Measurements from ENCODE around the gene CELSR2. TPM values are rescaled to one million over a fixed set of nuclear protein-coding genes. Genes with fewer than 3 reads are reported as not detected.

The CELSR2 gene
- total RNA-seq, 1 experiment from 2014 or later = 17.1 TPM

GRCh38 chr1:109314795-109315194 lies 65.5 kb downstream of the CELSR2 start (continued):
- TF ChIP-seq ZBTB33 (IDR thresholded peaks at IDR 0.05; ENCODE audit: extremely low read depth, insufficient replicate concordance, low read length) (no peak), ZNF274 (IDR thresholded peaks at IDR 0.05; ENCODE audit: low read depth, low read length) (no peak), REST (IDR thresholded peaks at IDR 0.05; ENCODE audit: low read depth) (no peak), POLR2A (IDR thresholded peaks at IDR 0.05; ENCODE audit: borderline replicate concordance, extremely low read depth, insufficient read depth, insufficient read length) (no peak), FOSL1 (IDR thresholded peaks at IDR 0.05; ENCODE audit: low read depth) (no peak)

GRCh38 chr1:109315288-109315687 lies 65.9 kb downstream of the CELSR2 start:
- H2AFZ ChIP-seq (ENCODE audit: low read depth, low read length, poor library complexity, severe bottlenecking) = no peak overlapping the region
- ATAC-seq (no peak), DNase-seq (ENCODE audit: low read depth, low spot score) (no peak)
- H3K36me3 ChIP-seq (ENCODE audit: control insufficient read depth in 1 of 2, insufficient read depth in 2 of 2, low read length in 2 of 2) = no peaks in the 10 kb centered on the region; a peak in 1 of 4 replicates
- BruUV-seq (replicated peaks) = no TSS peak
- intact Hi-C loops (cut with micrococcal nuclease) = no loop called here
- RAD21 ChIA-PET (ENCODE audit: low non-redundant PET in 1 of 2, low total read pairs in 2 of 2, uncharacterized antibody in 2 of 2, unreplicated experiment in 2 of 2) = no interaction called here
- H3K27ac ChIP-seq (ENCODE audit: low read depth, low read length) = no peak overlapping the region
- no peaks in the 10 kb centered on the region for H4K20me1 ChIP-seq (ENCODE audit: insufficient read depth)
- no peak overlapping the region for H3K4me3 ChIP-seq (replicated peaks in 1 of 2; ENCODE audit: low read depth in 1 of 2, low read length in 2 of 2)
- CTCF ChIA-PET = no interaction called here
- no peaks in the 10 kb centered on the region for H3K27me3 ChIP-seq (ENCODE audit: insufficient read depth, low read length)
- no peaks in the 10 kb centered on the region for H3K9me2 ChIP-seq (ENCODE audit: insufficient read depth)
- no peak overlapping the region for H3K4me2 ChIP-seq (ENCODE audit: low read length)
- TF ChIP-seq POLR2AphosphoS5 (IDR thresholded peaks at IDR 0.05; ENCODE audit: low read depth, low read length) (no peak), EGR1 (IDR thresholded peaks at IDR 0.05; ENCODE audit: low read depth) (no peak), POLR2A (IDR thresholded peaks at IDR 0.05; ENCODE audit: borderline replicate concordance, extremely low read depth, insufficient read depth, insufficient read length) (no peak), RAD21 (IDR thresholded peaks at IDR 0.05; ENCODE audit: low read depth) (no peak), EZH2 (IDR thresholded peaks at IDR 0.05) (no peak), YY1 (IDR thresholded peaks at IDR 0.05; ENCODE audit: extremely low read depth, insufficient replicate concordance, low read depth, low read length) (no peak)
- H3K79me2 ChIP-seq (ENCODE audit: insufficient read depth, low read length) = no peaks in the 10 kb centered on the region
- H3K4me1 ChIP-seq (ENCODE audit: control insufficient read depth in 1 of 2, insufficient read depth in 2 of 2, low read length in 2 of 2) = no peaks in the 10 kb centered on the region
- POLR2A ChIA-PET = no interaction called here
- no peaks in the 10 kb centered on the region for H3K9me3 ChIP-seq (ENCODE audit: control insufficient read depth in 1 of 2, insufficient read depth in 1 of 2, low read depth in 1 of 2, low read length in 2 of 2)
- no peak overlapping the region for H3K9ac ChIP-seq (ENCODE audit: low read length)
